T-helper 2 cell treated with Interferon-gamma antibody and Interleukin-4, amounts not matched to agents 100 ng/mL and 5 ng/mL, for 36 hours (primary cell): ENCODE measurements around the gene SEC16A. TPM values are rescaled to one million over a fixed set of nuclear protein-coding genes. Genes with fewer than 3 reads are reported as not detected.

ENCODE experiments used
- intact Hi-C: fragments of 100-400 bp; cut with micrococcal nuclease; formaldehyde crosslinking; loops from one replicate; pipeline ENCODE4 v1.15.1; 2023
- total RNA-seq: library from RNA; stranded (reverse); gene quantifications from 2 replicates; pipeline ENCODE4 v1.2.3, GENCODE V29; 2022

Gene SEC16A
- total RNA-seq, 1 donor from 2014 or later = 72.5 TPM

GRCh38 chr9:136486823-136487620 is 4.2 kb upstream of the SEC16A start:
- intact Hi-C loops = no loop called here

GRCh38 chr9:136486131-136486530 is 3.3 kb upstream of the SEC16A start:
- intact Hi-C loops = no loop called here

GRCh38 chr9:136485049-136486045 is 2.5 kb upstream of the SEC16A start:
- intact Hi-C loops = loop anchor here (1.0 kb wide), 1 partner anchor 146 kb away; no protein-coding TSS in a partner anchor

- intact Hi-C loops = loop anchor here (1.0 kb wide), 1 partner anchor 147 kb away; no protein-coding TSS in a partner anchor
These were observed 1.6 kb upstream of the SEC16A start for GRCh38 chr9:136484153-136485048.

- intact Hi-C loops = loop anchor here (1.0 to 2.0 kb wide), 9 partner anchors 45 to 509 kb away; partner anchors contain the start of genes DNLZ, ENTR1, INPP5E and NOTCH1
These were observed 831 bp upstream of the SEC16A start for GRCh38 chr9:136483589-136484152.

GRCh38 chr9:136482046-136482792 is 621 bp downstream of the SEC16A start:
- intact Hi-C loops = loop anchor here (2.0 kb wide), 4 partner anchors 43 to 247 kb away; partner anchors contain the start of genes INPP5E and SNAPC4

- intact Hi-C loops = no loop called here
These were observed 1.3 kb downstream of the SEC16A start for GRCh38 chr9:136481558-136481957.

GRCh38 chr9:136476369-136477150 is 6.3 kb downstream of the SEC16A start:
- intact Hi-C loops = no loop called here

GRCh38 chr9:136474974-136475865 is 7.6 kb downstream of the SEC16A start:
- intact Hi-C loops = no loop called here

GRCh38 chr9:136474021-136474640 is 8.7 kb downstream of the SEC16A start:
- intact Hi-C loops = no loop called here

- intact Hi-C loops = no loop called here
These were observed 9.5 kb downstream of the SEC16A start for GRCh38 chr9:136473354-136473721.

- intact Hi-C loops = no loop called here
These were observed 10.0 kb downstream of the SEC16A start for GRCh38 chr9:136472640-136473353.

GRCh38 chr9:136471802-136472487 is 10.9 kb downstream of the SEC16A start:
- intact Hi-C loops = no loop called here

- intact Hi-C loops = no loop called here
These were observed 11.9 kb downstream of the SEC16A start for GRCh38 chr9:136470792-136471469.

GRCh38 chr9:136470356-136470755 is 12.5 kb downstream of the SEC16A start:
- intact Hi-C loops = no loop called here

- intact Hi-C loops = no loop called here
These were observed 15.1 kb downstream of the SEC16A start for GRCh38 chr9:136467766-136468165.
